Inferior parietal cortex (tissue), 1 donor: Measurements from ENCODE around the gene RASAL2.
"Not testable (repeated sequence)": the region's sequence is repeated elsewhere in the genome, so short reads cannot be mapped to it uniquely, and the experiment has no call there.

ENCODE experiments used
- DNase-seq: peaks from one replicate; pipeline ENCODE4 v3.0.0-alpha.2; 2016; ENCODE audit errors: extremely low spot score

The RASAL2 gene

DNA sequence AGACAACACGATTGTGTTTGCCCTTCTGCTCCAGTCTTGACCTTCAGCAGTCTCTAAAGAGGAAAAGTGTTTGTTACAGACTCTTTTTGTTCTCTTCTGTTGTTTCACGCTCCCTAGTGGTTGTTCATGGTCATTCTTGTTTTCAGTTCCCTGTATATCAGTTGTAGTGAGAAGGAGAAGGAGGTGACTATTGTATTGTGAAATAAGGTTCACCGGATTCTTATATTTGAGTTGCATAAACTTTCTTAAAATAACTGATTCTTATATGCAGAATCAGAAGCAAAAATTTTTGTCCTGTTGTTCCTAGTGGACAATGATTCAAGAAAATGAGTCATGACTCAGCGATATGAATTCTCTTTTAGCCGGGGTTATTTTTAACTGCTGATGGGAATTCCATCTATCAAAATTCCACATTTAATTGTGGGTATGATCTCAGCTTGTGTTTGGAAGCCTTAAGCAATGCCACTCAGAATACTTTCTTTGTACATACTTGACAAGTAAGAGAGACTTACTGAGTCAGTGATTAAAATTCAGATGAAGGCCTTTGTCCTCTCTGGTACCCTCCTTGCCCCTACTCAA, 250.7 kb downstream of the RASAL2 start:
- peak; percentile 65 for DNase-seq

DNA sequence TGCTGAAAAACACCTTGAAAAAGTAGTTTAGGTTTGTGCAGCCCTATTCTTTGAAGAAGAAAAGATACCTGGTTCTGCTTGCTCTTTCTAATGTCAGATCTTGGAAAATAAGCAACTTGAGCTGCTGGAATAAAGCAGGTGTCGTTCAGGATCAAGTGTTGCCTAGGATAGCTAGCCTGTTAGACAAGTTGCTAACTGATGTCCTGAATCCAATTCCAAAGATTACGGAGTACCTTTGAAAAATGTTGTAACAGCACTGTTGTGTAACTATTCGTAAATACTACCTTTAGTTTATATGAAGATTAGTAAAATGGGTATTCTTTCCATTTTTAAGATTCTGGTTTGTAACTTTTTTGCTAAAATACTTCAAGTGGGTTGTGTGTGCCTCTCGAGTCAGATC, 251.3 kb downstream of the RASAL2 start:
- DNase-seq = no peak

DNA sequence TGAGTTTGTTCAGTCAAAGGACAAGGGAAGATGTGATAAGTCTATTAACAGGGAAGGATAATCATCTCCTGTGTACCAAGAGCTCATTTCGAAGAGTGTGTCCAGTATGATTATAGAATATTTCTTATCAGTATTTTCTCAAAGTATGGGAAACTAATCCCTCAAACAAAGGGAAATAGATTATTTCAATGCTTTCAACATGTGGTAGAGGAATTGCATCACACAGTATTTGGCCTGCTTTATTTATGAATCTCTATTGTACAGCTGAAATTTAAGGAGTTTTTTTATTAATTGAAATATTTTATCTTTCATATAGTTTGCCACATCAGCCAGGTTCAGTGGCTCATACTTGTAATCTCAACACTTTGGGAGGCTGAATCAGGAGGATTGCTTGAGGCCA, 251.9 kb downstream of the RASAL2 start:
- no peak for DNase-seq

GRCh38 chr1:178349801-178350200, 255.9 kb downstream of the RASAL2 start:
- no peak for DNase-seq

DNA sequence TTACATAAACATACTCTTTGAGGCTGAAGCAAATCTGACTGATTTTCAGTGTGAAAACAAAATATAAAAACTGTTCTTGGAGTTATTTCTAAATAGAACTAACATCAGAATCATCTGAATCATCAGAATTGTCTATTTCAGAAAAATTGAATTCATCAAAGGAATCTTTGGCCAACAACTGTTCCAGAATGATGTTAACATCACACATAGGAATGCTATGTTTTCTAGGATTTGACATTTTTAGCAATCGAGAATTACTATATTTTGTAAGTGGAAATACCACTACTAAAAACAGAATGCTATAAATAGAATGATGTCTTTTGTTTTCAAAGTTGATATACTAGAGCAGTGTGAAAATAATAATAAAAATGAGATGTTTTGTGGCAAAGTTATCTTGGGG, 258.0 kb downstream of the RASAL2 start:
- not testable (repeated sequence) for DNase-seq

- no peak for DNase-seq
Measured at GRCh38 chr1:178352790-178353416, 259.0 kb downstream of the RASAL2 start.

GRCh38 chr1:178353524-178353923, 259.6 kb downstream of the RASAL2 start:
- no peak for DNase-seq

GRCh38 chr1:178354816-178355215, 260.9 kb downstream of the RASAL2 start:
- no peak for DNase-seq

DNA sequence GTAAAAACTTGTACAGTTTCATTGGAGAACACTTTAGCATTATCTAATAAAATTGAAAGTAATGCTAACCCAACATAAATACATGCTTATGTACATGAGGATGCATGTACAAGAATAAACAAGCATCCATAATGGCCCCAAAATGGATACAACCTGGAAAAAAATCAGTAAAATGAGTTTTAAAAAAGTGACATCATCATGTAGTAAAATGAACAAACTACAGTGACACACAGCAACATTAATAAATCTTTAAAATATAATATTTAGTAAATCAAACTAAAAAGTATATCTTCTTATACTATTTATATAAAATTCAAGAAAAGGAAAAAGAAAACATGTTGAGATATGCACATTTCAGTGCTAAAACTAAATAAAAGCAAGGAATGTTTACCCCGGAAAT, 262.4 kb downstream of the RASAL2 start:
- DNase-seq = no peak

DNA sequence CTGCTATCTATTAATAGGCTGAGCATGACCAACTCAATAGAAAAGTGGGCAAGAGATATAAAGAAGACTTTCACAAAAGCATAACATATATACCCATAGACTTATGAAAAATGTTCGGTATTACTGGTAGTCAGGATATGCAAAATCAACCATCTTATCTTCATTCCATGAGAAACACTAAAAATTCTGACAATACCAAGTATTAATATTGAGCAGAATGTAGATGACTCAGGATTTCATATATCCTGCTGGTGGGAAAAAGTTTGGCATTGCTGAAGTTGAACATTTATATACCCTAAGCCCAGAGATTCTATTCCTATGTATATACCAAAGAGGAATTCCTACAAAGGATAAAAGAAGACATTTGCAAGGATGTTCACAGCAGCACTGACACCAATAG, 264.6 kb downstream of the RASAL2 start:
- DNase-seq = no peak

- DNase-seq = no peak
Measured at GRCh38 chr1:178360421-178360820, 266.5 kb downstream of the RASAL2 start.

- DNase-seq = no peak
Measured at GRCh38 chr1:178361847-178362246, 267.9 kb downstream of the RASAL2 start.

DNA sequence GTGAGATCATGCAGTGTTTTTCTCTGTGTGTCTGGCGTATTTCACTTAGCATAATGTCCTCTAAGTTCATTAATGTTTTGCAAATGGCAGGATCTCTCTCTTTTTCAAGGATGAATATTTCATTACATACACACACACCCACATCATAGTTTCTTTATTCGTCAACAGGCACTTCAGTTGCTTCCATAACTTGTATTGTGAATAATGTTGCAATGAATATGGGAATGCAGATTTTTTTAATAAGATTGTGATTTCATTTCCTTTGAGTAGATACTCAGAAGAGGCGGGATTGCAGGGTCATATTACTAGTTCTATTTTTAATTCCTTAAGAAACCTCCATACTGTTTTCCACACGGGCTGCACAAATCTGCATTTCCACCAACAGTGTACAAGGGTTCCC, 268.8 kb downstream of the RASAL2 start:
- DNase-seq = no peak

- DNase-seq = no peak
Measured at GRCh38 chr1:178364782-178365181, 270.9 kb downstream of the RASAL2 start.

- no peak for DNase-seq
Measured at GRCh38 chr1:178367151-178367550, 273.2 kb downstream of the RASAL2 start.

GRCh38 chr1:178368208-178368607, 274.3 kb downstream of the RASAL2 start:
- DNase-seq = no peak

DNA sequence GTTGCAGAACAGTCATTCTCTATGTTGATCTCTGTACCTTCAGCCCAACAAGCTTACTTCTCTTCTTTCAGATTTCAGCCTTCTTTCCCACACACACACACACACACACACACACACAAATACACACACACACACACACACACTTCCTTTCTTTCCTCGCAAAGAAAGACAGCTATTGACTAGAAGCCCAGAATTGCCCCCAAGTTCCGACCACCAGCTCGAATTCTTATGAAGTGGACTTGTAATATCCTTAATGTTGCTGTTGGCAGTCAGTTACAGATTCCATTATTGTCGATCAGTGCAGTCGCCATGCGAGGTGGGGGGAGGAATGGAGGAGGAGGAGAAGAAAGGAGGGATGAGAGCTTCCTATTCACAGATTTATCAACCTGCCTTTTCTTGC, 277.3 kb downstream of the RASAL2 start:
- no peak for DNase-seq

DNA sequence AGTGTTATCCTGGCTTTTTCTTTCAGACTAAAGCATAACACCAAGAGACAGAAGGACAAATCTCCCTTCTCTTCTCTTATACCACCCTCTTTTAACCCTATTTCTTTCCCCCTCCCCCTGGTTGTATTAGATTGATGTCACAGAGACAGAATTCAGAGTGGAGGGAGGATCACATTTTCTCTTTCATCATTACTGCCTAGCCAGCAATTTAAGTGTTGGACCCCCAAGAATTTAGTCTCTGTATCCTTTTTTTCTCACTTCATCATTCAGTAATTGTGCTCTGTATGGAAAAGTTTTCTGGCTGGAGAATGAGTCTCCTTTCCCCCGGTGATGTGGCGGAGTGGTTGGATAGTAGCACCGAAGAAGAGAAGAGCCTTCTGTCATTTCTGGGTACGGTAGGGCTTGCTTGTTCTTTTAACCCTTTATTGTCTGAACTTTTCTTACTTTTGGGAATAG, 278.1 kb downstream of the RASAL2 start:
- peak; percentile 38 for DNase-seq

- no peak for DNase-seq
Measured at GRCh38 chr1:178374016-178374415, 280.1 kb downstream of the RASAL2 start.

- DNase-seq = no peak
Measured at GRCh38 chr1:178376008-178376407, 282.1 kb downstream of the RASAL2 start.

GRCh38 chr1:178379807-178380206, 285.9 kb downstream of the RASAL2 start:
- no peak for DNase-seq

DNA sequence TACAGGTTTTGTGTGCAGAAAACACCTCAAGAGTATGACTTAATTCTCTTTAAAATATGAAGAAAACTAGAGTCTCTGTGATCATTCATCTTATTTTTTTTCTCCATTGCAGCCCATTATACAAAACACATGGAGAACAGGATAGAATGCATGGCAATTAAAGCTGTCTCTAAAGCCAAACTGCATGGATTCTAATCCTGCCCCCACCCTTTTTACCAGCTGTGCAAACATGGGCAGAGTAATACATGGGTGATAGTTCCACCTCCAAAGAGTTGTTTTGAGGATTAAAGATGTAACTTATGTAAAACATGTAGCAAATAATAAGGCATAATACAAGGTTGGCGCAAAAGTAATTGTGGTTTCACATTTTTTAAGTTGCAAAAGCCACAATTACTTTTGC, 288.5 kb downstream of the RASAL2 start:
- no peak for DNase-seq

DNA sequence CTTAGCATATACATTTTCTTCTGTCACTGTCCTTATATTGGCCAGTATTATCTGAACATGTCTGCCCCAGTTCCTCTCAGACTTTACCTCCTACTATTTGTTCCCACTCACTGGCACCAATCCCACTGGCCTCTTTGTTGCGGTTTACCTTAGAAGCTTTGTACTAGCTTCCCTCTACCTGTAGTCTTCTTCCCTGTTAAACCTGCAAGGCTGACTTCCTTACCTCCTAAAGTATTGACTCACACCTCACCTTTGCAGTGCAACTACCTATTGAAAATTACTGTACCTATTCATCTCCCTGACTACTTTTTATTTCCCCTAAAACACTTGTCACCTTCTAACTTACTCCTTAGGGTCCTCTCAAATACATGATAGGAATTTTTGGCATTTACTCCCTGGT, 291.8 kb downstream of the RASAL2 start:
- no peak for DNase-seq
